Measurements from ENCODE around the gene CDH23. TPM values are rescaled to one million over a fixed set of nuclear protein-coding genes. Genes with fewer than 3 reads are reported as not detected.
A peak's percentile ranks its signal among the peaks of the same experiment; 100 is the strongest.

CDH23 gene
- total and polyA plus RNA-seq, 10 of the 15 experiments (the other 5 are each of a cell fraction or from before 2014, with no cell fraction given): 0.09 to 0.40 (median 0.15) TPM; not detected in 1

DNA sequence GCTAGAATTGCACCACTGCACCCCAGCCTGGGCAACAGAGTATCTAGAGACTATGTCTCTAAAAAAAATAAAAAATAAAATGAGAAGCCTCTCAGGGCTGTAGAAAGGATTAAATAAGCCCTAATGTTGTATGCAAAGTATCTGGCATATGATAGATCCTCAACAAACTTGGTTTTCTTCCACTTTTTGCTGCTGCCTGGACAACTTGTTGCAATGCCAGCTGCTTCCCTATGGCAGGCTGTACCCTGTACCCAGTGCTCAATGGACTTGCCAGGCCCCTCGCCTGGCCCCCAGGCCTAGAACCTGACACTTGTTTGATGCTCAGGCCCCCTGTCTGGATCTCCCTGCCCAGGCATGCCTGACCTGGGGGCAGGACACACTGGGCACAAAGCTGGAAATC is 28.5 kb upstream of the CDH23 start:
- BruUV-seq (replicated peaks): no TSS peak
- Histone ChIP-seq H3K36me3 (ENCODE audit: control insufficient read depth in 2 of 2, insufficient read depth in 2 of 2, low read length in 1 of 2) (no peaks in the 10 kb centered on the region), H2AFZ (ENCODE audit: control insufficient read depth, low read depth, low read length) (no peak overlapping the region; the same call in 1 of the 2 replicates), H3K27ac (ENCODE audit: control insufficient read depth, insufficient read depth) (no peak overlapping the region), H3K9ac (ENCODE audit: control insufficient read depth, insufficient read depth, low read length) (no peak overlapping the region), H3K9me3 (replicated peaks; ENCODE audit: control insufficient read depth, insufficient read depth, low read length) (no peaks in the 10 kb centered on the region), H3K79me2 (ENCODE audit: control insufficient read depth, insufficient read depth, low read length) (no peaks in the 10 kb centered on the region), H3K4me2 (ENCODE audit: control insufficient read depth, insufficient read depth) (no peak overlapping the region), H3K27me3 (replicated peaks in 1 of 2; ENCODE audit: control insufficient read depth in 2 of 2, insufficient read depth in 2 of 2, low read length in 1 of 2) (no peaks in the 10 kb centered on the region), H4K20me1 (ENCODE audit: control insufficient read depth, insufficient read depth) (no peaks in the 10 kb centered on the region), H3K4me1 (ENCODE audit: control insufficient read depth, insufficient read depth, low read length) (peaks cover 33% of the 10 kb centered on the region), H3K4me3 (no peak overlapping the region)
- RAD21 ChIA-PET (ENCODE audit: unreplicated experiment): interaction anchor here (1.0 kb wide), 1 partner anchor 340 kb away, joined by 4 read pairs; no protein-coding TSS in a partner anchor
- intact Hi-C loops (cut with micrococcal nuclease; ENCODE audit: unreplicated experiment) (no loop called here), in situ Hi-C loops (cut with MboI) (no loop called here)
- CTCF ChIA-PET: interaction anchor here (0.6 kb wide), 1 partner anchor 44 kb away, joined by 3 read pairs; no protein-coding TSS in a partner anchor
- no peak for TF ChIP-seq ZNF384 (IDR thresholded peaks at IDR 0.05; ENCODE audit: borderline replicate concordance, low read depth, low read length)
- no peak for TF ChIP-seq CBX5 (IDR thresholded peaks at IDR 0.05; ENCODE audit: low read depth)
- TF ChIP-seq STAT1 (conservative IDR thresholded peaks at IDR 0.05): no peak
- 50% methylated on average over 1 of the region's 1 CpG for WGBS (ENCODE audit: insufficient coverage, insufficient replicate concordance, low lambda C conversion rate, missing lambda C conversion rate)
- ATAC-seq (no peak), DNase-seq (ENCODE audit: low read depth, low spot score) (no peak), FAIRE-seq (no peak)
- SMC1A ChIA-PET (ENCODE audit: uncharacterized antibody, unreplicated experiment): interaction anchor here (2.1 to 18.0 kb wide), 2 partner anchors 11 to 48 kb away, joined by 10 to 249 read pairs; partner anchors contain the start of gene SLC29A3
- POLR2A ChIA-PET: no interaction called here

DNA sequence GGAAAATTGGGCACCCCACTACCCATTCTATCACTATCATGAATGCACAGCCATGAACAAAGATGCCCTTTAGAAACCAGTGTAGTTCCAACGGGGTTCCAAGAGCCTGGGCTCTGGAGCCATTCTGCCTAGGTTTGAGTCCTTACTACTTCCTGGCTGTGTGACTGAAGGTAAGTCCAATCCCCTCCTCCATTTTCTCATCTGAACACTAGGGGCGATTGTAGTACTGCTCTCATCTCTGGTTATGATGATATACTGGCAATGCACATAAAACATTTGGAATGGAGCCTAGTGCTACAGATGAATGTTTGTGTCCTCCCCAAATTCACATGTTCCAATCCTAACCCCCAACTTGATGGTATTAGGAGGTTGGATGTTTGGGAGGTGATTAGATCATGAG is 28.1 kb upstream of the CDH23 start:
- ChIA-PET RAD21 (ENCODE audit: unreplicated experiment) (no interaction called here), CTCF (interaction anchor here (0.6 to 1.2 kb wide), 2 partner anchors 44 to 48 kb away, joined by 3 to 4 read pairs; no protein-coding TSS in a partner anchor), POLR2A (no interaction called here), SMC1A (ENCODE audit: uncharacterized antibody, unreplicated experiment) (interaction anchor here (2.1 to 18.0 kb wide), 3 partner anchors 10 to 48 kb away, joined by 10 to 249 read pairs (median 12); partner anchors contain the start of gene SLC29A3)
- H3K27me3 ChIP-seq (replicated peaks in 1 of 2; ENCODE audit: control insufficient read depth in 2 of 2, insufficient read depth in 2 of 2, low read length in 1 of 2): no peaks in the 10 kb centered on the region
- peaks cover 37% of the 10 kb centered on the region for H3K4me1 ChIP-seq (ENCODE audit: control insufficient read depth, insufficient read depth, low read length)
- no peak for FAIRE-seq
- intact Hi-C loops (cut with micrococcal nuclease; ENCODE audit: unreplicated experiment): no loop called here
- no peak for ATAC-seq
- H2AFZ ChIP-seq (ENCODE audit: control insufficient read depth, low read depth, low read length): peak overlapping the region; percentile 30
- no peak overlapping the region; the same call in 1 of the 2 replicates for H3K27ac ChIP-seq (ENCODE audit: control insufficient read depth, insufficient read depth)
- no peak for DNase-seq (ENCODE audit: low read depth, low spot score)
- no peaks in the 10 kb centered on the region for H3K9me3 ChIP-seq (replicated peaks; ENCODE audit: control insufficient read depth, insufficient read depth, low read length)
- H3K36me3 ChIP-seq (ENCODE audit: control insufficient read depth in 2 of 2, insufficient read depth in 2 of 2, low read length in 1 of 2): no peaks in the 10 kb centered on the region
- no peaks in the 10 kb centered on the region for H4K20me1 ChIP-seq (ENCODE audit: control insufficient read depth, insufficient read depth)
- in situ Hi-C loops (cut with MboI): no loop called here
- H3K9ac ChIP-seq (ENCODE audit: control insufficient read depth, insufficient read depth, low read length): no peak overlapping the region
- no peaks in the 10 kb centered on the region for H3K79me2 ChIP-seq (ENCODE audit: control insufficient read depth, insufficient read depth, low read length)
- 0% methylated on average over 2 of the region's 2 CpGs for whole genome bisulfite sequencing (ENCODE audit: insufficient coverage, insufficient replicate concordance, low lambda C conversion rate, missing lambda C conversion rate)
- TF ChIP-seq, protein P1, sequence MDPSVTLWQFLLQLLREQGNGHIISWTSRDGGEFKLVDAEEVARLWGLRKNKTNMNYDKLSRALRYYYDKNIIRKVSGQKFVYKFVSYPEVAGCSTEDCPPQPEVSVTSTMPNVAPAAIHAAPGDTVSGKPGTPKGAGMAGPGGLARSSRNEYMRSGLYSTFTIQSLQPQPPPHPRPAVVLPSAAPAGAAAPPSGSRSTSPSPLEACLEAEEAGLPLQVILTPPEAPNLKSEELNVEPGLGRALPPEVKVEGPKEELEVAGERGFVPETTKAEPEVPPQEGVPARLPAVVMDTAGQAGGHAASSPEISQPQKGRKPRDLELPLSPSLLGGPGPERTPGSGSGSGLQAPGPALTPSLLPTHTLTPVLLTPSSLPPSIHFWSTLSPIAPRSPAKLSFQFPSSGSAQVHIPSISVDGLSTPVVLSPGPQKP (IDR thresholded peaks at IDR 0.05; ENCODE audit: low read depth, low read length): no peak
- TF ChIP-seq SREBF2 (IDR thresholded peaks at IDR 0.05; ENCODE audit: low read length): no peak
- no peak for TF ChIP-seq ZNF274 (IDR thresholded peaks at IDR 0.05; ENCODE audit: insufficient read depth, insufficient read length)
- TF ChIP-seq MXI1 (IDR thresholded peaks at IDR 0.05; ENCODE audit: low read depth, low read length): no peak
- TF ChIP-seq, protein P2, sequence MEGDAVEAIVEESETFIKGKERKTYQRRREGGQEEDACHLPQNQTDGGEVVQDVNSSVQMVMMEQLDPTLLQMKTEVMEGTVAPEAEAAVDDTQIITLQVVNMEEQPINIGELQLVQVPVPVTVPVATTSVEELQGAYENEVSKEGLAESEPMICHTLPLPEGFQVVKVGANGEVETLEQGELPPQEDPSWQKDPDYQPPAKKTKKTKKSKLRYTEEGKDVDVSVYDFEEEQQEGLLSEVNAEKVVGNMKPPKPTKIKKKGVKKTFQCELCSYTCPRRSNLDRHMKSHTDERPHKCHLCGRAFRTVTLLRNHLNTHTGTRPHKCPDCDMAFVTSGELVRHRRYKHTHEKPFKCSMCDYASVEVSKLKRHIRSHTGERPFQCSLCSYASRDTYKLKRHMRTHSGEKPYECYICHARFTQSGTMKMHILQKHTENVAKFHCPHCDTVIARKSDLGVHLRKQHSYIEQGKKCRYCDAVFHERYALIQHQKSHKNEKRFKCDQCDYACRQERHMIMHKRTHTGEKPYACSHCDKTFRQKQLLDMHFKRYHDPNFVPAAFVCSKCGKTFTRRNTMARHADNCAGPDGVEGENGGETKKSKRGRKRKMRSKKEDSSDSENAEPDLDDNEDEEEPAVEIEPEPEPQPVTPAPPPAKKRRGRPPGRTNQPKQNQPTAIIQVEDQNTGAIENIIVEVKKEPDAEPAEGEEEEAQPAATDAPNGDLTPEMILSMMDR (IDR thresholded peaks at IDR 0.05 in 2 of 3, conservative IDR thresholded peaks at IDR 0.05 in 1 of 3; ENCODE audit: control insufficient read depth in 2 of 3, extremely low read depth in 1 of 3, insufficient read depth in 1 of 3, low read depth in 3 of 3, low read length in 3 of 3): 0 out of 6 replicates have a peak, but pooled peaks of 2 of the 3 experiments have one; percentile 5 to 23
- TF ChIP-seq SMARCA5 (IDR thresholded peaks at IDR 0.05): no peak
- no peak overlapping the region for H3K4me3 ChIP-seq
- no peak overlapping the region for H3K4me2 ChIP-seq (ENCODE audit: control insufficient read depth, insufficient read depth)
- BruUV-seq (replicated peaks): no TSS peak

All from GM12878 (cell line).